Fibroblast of pulmonary artery (primary cell): ENCODE measurements around the gene TKT.

Source experiments
- DNase-seq: peaks from one replicate; pipeline ENCODE4 v3.0.0-alpha.2; 2010; ENCODE audit warnings: low read depth
- H3K4me3 ChIP-seq: replicated peaks from 2 replicates; pipeline ENCODE4 v1.5.1; 2011; ENCODE audit warnings: low read depth, mild to moderate bottlenecking, control low read depth, low read length, moderate library complexity
- TF ChIP-seq, protein P1 (sequence below): IDR thresholded peaks from 2 replicates; pipeline ENCODE4 v1.5.1; 2011; ENCODE audit warnings: mild to moderate bottlenecking, control low read depth, low read length, inconsistent platforms; ENCODE audit errors: missing control alignments

TKT gene

GRCh38 chr3:53218131-53218530 lies 37.7 kb downstream of the TKT start:
- TF ChIP-seq, protein P1, sequence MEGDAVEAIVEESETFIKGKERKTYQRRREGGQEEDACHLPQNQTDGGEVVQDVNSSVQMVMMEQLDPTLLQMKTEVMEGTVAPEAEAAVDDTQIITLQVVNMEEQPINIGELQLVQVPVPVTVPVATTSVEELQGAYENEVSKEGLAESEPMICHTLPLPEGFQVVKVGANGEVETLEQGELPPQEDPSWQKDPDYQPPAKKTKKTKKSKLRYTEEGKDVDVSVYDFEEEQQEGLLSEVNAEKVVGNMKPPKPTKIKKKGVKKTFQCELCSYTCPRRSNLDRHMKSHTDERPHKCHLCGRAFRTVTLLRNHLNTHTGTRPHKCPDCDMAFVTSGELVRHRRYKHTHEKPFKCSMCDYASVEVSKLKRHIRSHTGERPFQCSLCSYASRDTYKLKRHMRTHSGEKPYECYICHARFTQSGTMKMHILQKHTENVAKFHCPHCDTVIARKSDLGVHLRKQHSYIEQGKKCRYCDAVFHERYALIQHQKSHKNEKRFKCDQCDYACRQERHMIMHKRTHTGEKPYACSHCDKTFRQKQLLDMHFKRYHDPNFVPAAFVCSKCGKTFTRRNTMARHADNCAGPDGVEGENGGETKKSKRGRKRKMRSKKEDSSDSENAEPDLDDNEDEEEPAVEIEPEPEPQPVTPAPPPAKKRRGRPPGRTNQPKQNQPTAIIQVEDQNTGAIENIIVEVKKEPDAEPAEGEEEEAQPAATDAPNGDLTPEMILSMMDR: no peak
- DNase-seq: no peak
- no peak overlapping the region for H3K4me3 ChIP-seq

DNA sequence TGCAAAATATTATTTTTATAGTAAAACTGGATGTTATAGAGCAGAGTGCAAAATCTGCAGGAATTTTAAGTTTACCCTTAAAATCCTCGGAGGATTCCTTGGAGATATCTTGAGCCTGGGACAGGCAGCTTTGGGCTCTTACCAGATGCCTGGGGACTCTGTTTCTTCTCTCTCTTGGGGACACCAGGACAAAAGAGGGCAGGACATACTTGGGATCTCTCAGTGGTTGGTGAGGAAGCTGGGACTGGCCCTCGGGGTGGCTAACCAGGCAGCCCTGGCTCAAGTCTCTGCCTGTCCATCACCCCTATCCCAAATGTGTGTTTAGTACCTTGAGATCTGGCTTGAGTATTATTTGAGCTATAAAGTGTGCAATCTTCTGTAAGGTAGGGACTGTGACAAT lies 38.6 kb downstream of the TKT start:
- TF ChIP-seq, protein P1: no peak
- H3K4me3 ChIP-seq: no peak overlapping the region
- no peak for DNase-seq

DNA sequence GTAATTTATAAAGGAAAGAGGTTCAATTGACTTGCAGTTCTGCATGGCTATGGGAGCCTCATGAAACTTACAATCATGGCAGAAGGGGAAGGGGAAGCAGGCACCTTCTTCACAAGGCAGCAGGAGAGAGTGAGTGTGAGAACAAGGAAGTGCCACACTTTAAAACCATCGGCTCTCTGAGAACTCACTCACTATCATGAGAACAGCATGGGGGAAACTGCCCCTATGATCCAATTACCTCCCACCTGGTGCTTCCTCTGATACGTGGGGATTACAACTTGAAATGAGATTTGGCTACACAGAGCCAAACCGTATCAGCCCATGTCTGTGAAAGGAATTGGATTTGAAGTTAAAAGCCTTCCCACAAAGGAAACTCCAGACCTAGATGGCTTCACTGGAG lies 39.1 kb downstream of the TKT start:
- TF ChIP-seq, protein P1: no peak
- DNase-seq: no peak
- H3K4me3 ChIP-seq: no peak overlapping the region

GRCh38 chr3:53215816-53216215 lies 40.0 kb downstream of the TKT start:
- TF ChIP-seq, protein P1: no peak
- DNase-seq: no peak
- no peak overlapping the region for H3K4me3 ChIP-seq

DNA sequence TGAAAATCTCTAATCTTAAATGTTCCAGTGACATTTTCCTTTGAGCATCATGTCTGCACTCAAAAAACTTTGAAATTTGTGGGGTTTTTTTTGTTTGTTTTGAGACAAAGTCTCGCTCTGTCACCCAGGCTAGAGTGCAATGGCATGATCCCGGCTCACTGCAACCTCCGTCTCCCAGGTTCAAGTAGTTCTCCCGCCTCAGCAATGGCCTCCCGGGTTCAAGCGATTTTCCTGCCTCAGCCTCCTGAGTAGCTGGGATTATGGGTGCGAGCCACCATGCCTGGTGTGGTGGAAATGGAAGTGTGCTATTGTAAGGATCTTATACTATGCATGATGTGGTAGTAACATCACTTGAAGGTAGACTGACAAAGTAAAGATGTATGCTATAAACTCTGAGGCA lies 42.5 kb downstream of the TKT start:
- no peak overlapping the region for H3K4me3 ChIP-seq
- TF ChIP-seq, protein P1: no peak
- no peak for DNase-seq

DNA sequence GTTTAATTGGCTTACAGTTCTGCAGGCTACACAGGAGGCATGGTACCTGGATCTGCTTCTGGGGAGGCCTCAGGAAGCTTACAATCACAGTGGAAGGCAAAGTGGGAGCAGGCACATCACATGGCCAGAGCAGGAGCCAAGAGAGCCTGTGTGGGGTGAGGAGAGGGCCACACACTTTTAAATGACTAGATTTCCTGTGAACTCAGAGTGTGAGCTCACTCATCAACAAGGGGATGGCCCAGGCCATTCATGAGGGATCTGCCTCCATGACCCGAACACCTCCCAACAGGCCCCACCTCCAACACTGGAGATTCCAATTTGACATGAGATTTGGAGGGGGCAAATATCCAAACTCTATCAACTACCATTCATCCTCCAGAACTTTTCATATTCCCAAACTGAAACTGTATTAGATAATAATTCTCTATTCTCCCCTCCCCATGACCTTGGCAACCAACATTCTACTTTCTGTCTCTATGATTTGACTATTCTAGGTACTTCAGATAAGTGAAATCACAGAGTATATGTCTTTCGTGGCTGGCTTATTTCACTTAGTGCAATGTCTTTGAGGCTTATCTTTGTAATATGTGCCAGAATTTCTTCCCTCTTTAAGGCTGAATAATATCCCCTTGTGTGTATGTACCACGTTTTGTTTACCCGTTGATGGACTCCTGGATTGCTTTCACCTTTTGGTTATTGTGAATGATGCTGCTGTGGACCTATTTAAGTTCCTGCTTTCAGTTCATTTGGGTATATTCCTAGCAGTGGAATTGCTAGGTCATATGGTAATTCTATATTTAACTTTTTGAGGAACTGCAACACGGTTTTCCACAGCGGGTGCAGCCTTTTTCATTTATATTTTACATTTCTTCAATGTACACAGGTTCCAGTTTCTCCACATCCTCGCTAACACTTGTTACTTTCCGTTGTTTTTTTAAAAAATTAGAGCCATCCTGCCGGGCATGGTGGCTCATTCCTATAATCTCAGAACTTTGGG lies 43.8 kb downstream of the TKT start:
- no peak overlapping the region for H3K4me3 ChIP-seq
- DNase-seq: no peak
- TF ChIP-seq, protein P1: no peak
